SHP77 (cell line): ENCODE data around the gene UPP1.
"Not testable (repeated sequence)": the region's sequence is repeated elsewhere in the genome, so short reads cannot be mapped to it uniquely, and the experiment has no call there.

Experiments used
- DNase-seq, 2 experiments: peaks; one replicate each; lab custom pipeline; 2025; lab: John Stamatoyannopoulos, UW

The UPP1 gene

DNA sequence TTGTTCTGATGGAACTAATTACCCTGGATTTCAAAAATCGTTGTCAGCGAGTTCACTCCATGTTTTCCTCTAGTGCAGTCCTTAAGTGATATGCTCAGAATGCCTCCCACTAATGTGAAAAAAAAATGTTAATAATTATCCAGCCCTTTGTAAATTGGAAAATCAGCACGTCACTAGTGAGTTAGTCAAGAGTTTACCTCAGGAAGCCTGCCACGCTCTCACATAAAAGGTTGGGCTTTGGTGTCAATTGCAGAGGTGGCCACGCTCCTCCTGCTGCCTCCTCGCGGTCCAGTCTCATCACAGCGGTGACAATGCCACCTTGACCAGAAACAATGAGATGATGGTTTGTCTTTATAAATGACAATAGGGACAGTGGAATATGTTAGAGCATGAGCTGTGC, 22.5 kb downstream of the UPP1 start:
- no peak for DNase-seq

DNA sequence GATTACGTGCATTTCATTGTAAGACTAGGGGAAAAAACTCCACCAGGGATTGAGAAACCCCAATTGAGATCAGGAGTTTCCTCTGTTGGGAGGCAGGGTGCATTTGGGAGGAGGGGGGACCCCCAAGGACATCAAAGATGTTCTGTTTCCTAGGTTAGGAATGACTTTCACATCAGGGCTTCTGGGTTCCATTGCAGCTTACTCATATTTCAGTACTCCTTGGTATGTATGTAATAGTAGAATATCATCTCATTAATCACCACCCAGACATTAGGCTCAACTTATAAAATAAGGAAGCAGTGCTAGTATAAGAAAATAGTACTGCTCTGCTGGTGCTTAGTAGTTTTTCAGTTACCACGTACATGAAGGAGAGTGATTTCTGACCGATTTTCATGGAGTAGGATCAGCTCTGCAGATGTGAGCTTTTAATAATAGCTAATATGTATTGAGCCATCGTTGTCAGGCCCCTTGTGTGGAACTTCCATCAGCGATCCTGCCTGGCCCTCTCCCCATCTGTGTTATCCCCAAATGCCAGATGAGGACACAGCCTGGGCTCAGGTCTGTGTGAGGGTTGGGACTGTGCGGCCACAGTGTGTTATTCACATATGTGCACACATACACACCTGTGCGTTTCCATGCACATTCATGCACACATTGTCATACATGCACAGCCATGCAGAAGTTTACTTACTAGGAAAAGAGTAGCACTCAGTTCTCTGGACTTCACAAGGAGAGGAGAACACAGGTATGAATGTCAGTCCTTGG, 23.5 kb downstream of the UPP1 start:
- DNase-seq, result no peak

DNA sequence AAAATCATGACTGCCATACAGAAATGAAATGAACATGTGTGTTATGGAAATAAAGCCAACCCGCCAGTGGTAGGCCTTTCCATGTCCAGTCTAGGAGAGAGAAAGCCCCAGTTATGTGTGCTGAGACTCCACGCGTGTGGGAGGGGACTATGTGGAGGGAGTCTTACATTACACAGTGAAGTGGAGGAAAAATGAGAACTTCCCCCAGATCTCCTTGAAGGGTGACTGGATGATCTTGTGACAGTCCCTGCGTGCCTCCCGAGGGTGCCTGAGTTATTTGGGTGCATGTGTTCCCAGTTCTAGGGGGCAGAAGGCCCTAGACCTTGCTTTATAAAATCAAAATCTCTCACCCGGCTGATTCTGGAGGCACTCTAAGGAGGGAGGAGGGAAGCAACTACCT, 24.2 kb downstream of the UPP1 start:
- no peak for DNase-seq

DNA sequence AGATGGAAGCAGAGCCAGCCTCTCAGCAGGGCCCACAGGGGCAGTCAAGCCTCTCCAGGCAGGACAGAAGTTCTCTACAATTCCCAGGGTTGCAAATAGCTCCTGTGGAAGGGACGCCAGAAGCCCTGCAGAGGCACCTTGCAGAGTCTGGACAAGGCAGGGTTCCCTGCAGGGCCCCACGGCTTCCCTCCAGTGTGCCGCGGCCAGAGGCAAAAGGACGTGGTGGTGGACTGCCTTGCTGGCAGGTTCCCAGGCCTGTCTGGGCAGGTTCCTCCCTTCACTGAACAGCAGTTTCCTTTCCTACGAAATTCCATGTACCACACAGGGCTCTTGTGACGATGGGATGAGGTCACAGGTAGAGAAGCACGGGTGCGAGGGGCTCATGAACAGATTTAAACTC, 25.1 kb downstream of the UPP1 start:
- DNase-seq, result no peak

DNA sequence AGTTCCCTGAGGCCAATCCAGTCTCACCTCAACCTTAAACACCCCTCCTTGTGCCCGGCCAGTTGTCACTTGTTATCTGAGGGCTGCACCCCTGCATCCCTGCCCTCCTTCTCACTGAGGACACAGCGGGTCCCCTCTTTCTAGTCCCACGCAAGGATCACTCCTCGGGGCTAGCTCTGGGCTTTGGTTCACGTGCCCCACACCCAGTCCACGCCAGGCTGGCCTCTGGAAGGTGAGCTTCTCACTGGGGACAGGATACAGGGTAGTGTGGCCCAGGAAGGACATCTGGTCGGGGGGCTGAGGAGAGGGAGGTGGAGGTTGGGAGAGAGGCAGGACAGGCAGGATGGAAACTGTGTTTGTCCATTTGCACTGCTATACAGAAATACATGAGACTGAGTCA, 25.5 kb downstream of the UPP1 start:
- DNase-seq, result no peak

DNA sequence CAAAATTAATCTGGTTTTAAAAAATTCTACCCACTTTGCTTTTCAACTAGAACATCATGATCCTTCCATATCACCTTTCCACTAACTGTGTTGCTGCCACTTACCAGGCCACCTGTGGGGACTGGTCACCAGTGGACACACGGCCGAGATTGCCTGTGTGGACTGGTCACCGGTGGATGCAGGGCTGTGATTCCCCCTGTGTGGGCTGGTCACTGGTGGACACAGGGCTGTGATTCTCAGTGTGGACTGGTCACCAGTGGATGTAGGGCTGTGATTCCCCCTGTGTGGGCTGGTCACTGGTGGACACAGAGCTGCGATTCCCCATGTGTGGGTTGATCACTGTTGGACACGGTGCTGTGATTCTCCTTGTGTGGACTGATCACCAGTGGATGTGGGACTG, 27.0 kb downstream of the UPP1 start:
- no peak for DNase-seq

DNA sequence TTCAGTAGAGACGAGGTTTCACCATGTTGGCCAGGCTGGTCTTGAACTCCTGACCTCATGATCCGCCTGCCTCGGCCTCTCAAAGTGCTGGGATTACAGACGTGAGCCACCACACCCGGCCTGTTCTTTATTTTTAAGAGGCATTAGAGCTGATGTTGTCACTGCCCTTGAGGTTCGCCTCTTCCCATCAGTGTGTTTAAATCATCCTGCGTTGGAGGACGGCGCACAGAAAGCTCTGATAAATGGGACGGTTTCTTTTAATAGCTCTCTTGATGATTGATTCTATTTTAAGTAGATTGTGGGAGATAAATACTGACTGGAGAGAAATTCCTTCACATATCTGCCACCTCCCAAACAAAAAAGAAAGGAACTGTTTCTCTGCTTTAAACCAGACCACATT, 29.0 kb downstream of the UPP1 start:
- DNase-seq, result no peak

DNA sequence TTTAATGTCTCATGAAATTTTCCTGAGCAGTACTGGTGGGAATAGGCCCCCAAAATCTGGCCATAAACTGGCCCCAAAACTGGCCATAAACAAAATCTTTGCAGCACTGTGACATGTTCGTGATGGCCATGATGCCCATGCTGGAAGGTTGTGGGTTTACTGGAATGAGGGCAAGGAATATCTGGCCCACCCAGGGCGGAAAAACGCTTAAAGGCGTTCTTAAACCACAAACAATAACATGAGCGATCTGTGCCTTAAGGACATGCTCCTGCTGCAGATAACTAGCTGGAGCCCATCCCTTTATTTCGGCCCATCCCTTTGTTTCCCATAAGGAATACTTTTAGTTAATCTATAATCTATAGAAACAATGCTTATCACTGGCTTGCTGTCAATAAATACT, 31.5 kb downstream of the UPP1 start:
- not testable (repeated sequence) for DNase-seq

DNA sequence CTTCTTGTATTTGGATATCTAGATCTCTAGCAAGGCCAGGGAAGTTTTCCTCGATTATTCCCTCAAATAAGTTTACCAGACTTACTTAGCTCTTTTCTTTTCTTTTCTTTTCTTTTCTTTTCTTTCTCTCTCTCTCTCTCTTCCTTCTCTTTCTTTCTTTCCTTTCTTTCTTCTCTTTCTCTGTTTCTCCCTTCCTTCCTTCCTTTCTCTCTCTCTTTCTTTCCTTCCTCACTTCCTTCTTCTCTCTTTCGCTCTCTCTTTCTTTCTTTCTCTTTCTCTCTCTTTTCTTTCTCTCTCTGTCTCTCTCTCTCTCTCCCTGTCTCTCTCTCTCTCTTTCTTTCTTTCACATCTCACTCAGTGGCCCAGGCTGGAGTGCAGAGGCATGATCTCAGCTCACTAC, 37.0 kb downstream of the UPP1 start:
- no peak for DNase-seq

DNA sequence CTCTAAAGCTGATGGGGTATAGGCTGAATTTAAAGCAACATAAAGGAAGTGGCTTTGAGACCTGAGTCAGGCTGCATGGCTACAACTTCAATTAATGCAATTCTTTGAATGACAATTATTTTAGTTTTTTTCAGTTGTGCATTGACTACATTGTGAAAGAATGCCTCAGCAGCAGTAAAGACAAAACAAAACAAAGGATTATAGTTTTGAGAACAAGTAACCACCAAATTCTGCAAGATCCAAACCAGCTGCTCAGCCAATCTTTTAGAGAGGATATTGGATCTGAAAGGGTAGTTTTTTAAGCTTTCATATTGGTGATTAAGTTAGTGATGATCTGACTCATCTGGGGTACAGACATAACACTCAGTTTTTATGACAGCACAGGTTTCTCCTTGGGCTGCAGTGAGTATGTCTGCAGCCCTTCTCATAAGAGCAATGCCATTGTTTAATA, 41.6 kb downstream of the UPP1 start:
- DNase-seq, result no peak

DNA sequence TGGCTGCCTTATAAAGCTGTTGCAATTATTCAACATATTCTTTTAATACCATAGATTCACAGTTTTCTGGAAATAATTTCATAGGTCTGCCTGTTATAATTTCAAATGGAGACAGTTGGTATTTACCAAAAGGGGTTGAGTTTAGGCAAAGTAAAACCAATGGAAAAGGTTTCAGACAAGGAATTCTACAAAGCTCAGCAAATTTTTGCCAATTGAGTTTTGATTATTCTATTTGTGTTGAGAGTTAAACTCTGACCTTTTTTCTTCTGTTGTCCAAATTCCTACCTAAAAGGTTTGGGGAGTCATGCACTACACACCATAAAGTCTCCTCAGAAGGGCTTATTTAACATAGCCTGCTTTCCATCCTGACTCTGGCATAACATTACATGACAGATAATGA, 43.7 kb downstream of the UPP1 start:
- no peak for DNase-seq

DNA sequence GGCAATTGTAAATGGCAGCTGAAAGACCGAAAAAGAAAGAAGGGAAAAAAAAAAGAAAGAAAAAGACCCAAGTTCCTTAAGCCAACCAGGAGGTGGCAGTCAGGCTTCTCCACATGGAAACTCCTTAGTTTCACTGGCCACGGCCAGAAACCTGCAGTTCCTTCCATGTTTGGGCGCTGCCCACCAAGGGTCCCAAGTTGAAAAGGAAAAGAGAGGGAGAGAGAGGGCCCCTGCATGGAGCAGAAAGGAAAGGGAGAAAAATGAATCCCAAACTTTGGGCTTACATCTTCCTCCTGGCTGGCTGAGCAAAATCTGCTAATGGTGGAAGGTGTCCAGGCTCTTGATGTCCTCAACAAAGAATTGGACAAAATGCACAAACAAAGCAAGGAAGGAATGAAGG, 50.4 kb downstream of the UPP1 start:
- DNase-seq, result peak in 1 of 2 experiments; percentile 25

DNA sequence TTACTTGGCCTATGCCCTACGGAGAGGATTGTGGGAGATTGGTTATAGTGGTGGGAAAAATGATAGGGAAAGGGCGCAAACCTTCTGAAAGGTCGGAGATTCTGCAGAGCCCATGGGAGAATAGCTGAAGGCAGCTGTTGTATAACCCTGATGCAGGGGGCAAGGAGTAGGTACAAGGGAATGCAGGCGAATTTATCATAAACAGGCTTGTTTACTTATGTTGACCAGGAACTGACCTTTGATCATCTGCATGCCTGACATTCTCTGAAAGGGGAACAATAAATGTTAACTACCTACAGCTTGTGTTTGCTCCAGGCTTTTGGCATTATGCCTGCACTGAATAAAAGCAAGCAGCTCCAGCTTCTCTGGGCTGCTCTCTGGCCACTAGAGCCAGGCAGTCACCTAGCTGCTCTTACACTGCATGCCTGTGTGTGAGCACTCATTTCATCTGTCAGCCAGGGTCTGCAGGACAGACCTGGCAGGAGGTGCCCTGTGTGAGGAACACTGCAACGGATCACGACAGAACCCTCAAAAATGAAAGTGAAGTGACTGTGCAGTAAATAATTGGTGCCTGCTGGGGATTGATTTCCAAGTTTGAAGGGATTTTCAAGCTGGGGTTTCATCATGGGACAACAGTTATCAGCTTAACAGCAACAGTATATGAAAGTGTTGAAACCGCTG, 51.1 kb downstream of the UPP1 start:
- peak; percentile 20 to 21 for DNase-seq

DNA sequence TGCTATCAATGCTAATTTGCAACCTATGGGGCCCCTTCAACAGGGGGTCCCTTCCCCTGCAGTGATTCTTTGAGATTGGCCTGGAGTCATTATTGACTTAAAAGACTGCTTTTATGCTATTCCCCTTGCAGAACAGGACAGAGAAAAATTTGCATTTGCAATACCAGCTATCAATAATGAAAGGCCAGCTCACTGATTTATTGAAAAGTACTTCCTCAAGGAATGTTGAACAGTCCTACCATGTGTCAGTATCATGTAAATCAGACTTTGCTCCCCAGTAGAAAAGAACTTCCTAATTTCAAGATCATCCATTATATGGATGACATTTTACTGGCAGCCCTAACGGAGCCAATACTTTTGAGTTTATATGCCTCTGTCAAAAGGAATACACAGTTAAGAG, 52.5 kb downstream of the UPP1 start:
- no peak for DNase-seq

DNA sequence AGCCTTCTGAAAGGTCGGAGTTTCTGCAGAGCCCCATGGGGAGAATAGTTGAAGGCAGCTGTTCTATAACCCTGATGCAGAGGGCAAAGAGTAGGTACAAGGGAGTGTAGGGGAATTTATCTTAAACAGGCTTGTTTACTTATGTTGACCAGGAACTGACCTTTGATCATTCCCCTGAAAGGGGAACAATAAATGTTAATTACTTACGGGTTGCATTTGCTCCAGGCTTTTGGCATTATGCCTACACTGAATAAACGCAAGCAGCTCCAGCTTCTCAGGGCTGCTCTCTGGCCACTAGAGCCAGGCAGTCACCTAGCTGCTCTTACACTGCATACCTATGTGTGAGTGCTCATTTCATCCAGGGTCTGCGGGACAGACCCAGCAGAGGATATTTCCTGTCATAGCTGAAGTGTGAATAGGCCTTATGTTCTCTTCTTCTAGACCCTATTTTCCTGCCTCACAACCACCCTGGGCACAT, 55.3 kb downstream of the UPP1 start:
- DNase-seq, result peak in 1 of 2 experiments; percentile 1

DNA sequence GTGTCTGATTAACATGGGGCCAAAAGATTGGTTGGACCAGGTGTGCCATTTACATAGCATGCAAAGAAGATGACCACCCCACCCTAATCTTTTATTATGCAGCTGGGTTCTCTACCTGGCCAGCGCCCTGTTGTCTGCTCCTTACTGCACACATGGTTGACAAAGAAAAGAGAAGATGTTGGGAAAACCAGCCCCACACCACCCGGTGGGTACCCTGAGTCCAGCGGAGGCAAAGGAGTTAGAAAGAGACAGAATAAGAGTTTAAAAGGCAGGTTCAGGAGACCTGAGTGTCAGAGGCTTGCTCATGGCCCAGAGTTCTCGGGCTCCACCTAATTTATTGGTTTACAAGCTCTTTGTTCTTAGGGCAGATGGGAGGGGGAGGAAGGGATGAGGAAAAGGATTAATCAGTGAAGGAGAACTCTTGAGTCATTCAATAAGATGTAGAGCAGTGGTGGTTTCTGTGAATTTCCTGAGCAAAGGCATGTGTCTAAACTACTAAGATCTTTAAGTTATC, 58.1 kb downstream of the UPP1 start:
- no peak for DNase-seq

DNA sequence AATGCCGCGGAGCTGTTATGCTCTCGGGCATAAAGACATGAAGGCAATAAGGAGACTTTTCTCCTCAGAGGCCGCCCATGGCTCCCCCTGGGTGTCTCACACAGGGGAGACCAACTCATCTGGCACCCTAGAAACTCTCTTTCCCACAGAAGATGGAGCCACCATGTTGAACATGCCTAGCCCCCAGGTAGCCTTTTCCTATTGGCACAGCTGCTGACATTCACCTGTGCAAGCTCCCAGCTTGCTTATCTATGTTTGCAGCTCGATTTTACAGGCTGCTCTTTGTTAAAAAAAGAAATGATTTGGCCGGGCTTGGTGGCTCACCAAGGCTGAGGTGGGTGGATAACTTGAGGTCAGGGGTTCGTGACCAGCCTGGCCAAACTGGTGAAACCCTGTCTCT, 58.6 kb downstream of the UPP1 start:
- not testable (repeated sequence) for DNase-seq

DNA sequence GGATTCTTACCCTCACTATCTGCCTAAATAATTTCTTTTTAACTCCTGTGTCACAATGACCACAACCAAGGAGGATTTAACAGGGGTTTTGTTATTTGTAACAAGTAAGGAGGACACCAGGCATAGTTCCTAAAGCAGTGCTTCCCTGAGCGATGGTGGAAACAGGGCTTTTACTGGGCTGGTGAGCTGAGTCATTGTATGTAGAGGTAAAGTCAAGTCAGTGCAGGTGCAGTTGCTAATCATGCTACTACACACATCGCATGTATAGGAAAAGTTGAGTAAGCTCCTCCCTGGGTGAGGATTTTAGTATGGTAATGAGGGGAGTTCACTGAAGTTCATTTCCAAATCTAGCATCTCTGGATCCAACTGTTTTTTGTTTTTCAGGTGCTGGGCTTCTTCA, 59.2 kb downstream of the UPP1 start:
- DNase-seq, result no peak

DNA sequence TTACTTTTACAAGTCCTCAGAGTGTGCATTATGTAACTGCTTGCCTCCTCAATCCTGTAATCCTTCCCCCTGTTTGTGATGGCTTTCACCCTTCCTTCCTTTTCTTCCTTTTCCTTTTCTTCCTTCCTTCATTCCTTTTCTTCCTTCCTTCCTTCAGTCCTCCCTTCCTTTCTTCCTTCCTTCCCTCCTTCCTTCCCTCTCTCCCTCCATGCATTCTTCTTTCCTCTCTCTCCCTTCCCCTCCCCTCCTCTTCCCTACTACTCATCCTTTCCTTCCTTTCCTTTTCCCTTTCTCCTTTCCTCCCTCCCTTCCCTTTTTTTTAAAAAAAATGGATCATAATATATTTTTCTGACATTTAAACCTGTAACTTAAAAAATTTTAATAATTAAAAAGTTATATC, 60.0 kb downstream of the UPP1 start:
- DNase-seq, result no peak

DNA sequence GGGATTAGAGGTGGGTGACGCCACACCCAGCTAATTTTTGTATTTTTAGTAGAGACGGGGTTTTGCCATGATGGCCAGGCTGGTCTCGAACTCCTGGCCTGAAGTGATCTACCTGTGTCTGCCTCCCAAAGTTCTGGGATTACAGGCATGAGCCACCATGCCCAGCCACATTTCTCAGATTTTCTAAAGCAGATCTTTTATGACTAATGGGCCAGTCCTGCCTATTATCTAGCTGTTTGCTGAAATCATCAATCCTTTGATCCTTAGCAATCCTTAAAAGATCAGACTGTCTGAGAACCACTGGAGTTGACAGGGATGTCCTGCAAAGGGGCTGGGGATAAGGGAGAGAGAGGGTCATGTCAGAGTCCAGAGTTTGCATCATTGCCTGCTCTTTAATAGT, 61.0 kb downstream of the UPP1 start:
- no peak for DNase-seq

DNA sequence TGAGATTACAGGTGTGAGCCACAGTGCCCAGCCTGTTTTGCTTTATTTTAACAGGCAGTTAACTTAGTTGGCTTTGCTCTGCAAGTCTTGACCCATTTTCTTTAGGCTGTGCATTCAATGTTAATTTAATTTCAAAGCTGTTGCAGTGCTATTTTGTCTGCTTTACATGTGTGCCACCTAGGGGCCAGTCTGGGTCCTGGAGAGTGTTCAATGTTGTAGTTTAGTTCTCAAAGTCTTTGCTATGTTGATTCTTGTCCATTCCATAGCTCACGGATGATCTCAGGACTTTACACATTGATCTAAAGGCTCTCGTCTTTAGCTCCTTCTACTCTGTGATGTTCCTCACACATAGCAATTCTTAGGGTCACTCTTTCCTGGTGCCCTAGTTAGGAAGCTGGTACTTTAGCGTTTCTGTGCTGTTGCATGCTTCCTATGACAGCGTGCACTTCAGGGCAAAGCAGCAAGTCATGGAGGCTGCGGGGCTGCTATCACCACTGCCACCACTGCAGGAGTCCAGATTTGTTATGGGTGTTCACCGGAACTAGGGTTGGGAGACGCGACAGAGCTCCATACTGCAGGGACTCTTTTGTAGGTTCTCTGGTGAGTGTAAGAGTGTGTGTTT, 65.8 kb downstream of the UPP1 start:
- DNase-seq, result peak; percentile 48 to 49
